ENCODE measurements around the gene PROM1.

Gene PROM1

DNA sequence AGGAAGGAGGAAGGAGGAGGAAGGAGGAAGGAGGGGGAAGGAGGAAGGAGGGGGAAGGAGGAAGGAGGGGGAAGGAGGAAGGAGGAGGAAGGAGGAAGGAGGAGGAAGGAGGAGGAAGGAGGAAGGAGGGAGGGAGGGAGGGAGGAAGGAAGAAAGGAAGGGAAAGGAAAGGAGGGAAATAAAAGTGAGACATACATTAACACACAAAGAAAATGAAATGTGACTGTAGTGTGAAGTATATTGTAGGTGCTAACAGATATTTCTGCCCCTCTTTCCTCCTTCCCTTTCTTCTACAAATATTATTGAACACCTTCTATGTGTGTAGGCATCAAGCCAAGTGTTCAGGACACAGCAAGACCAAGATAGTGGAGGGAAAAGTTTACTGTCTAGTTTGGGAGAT, 26.4 kb upstream of the PROM1 start:
- no peak for DNase-seq (ENCODE audit: low spot score)

DNA sequence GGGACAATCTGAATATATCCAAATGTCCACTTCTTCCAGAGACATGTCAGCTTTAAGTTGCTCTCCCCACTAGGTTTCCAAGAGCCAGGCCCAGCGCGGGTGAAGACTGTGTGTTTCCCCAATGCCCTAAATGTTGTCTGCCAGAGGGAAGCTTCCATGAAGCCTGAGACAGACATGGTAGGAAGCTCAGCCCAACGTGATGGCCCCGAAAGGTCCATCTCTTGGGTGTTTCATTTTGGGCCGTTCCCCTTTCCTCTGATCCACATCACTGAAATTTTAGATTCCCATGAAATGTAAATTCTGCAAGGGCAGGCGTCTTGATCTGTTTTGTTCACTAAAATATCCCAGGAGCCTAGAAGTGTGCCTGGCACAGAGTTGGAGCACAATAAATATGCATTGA, 25.4 kb upstream of the PROM1 start:
- DNase-seq (ENCODE audit: low spot score): no peak

- DNase-seq (ENCODE audit: low spot score): no peak
These were observed 23.1 kb upstream of the PROM1 start for GRCh38 chr4:16106956-16107355.

- DNase-seq (ENCODE audit: low spot score): no peak
These were observed 20.7 kb upstream of the PROM1 start for GRCh38 chr4:16104520-16104919.

DNA sequence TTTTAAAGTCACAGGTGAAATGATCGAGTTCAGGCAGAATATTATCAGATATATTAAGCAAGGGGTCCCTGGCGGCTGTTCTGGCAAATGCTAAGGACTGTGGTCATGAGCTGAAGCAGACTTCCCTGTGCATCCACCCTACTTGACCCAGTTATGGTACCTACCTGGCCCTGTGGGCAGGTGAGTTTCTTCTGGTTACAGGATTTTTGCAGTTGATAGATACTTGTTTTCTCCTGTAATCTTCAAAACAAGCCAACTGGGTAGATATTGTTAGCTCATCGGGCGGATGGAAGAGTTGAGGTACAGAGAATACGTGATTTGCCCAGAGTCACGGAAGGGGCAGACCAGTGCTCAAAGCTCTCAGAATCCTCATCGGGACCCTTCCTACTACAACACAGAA, 18.5 kb upstream of the PROM1 start:
- no peak for DNase-seq (ENCODE audit: low spot score)

GRCh38 chr4:16100833-16101232, 17.0 kb upstream of the PROM1 start:
- DNase-seq (ENCODE audit: low spot score): no peak

DNA sequence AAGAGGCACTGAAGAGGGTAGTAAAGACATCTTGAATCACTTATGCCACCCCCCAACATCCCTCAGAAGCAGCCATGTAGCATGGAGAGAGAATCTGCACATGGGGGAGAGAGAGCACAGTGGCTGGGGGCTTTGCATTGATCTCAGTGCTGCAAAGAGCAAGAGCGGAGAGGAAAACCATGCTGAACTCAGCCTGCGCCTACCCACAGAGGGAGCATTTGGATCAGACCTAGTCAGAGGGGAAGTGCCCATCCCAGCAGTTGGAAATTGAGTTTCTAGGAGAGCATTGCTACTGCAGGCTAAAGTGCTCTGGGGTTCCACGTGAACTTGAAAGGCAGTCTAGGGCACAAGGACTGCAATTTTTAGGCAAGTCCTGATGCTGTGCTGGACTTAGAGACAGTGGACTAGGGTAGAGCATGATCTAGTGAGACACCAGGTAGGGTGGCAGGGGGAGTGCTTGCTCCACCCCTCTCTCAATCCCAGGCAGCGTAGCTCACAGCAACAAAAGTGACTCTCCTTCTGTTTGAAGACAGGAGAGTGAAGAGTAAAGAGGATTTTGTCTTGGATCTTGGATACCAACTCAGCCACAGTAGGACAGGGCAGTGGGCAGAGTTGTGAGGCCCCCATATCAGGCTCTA, 9.0 kb upstream of the PROM1 start:
- no peak for DNase-seq (ENCODE audit: low spot score)

GRCh38 chr4:16090096-16090705, 6.4 kb upstream of the PROM1 start:
- DNase-seq (ENCODE audit: low spot score): no peak

DNA sequence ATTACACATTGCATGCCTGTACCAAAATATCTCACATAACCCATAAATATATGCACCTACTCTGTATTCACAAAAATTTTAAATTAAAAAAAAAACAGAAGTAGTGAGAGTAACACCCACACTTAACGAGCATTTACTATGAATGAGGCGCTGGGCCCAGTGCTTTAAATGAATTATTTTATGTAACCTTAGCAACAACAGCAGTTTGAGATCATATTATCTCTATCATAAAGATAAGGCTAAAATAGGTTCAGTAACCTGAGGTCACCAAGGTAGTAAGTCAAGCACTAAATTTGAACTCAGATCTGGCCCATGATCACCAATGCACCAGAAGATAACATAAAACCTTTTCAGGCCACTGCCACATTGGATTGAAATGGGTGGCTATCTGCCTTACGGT, 5.3 kb upstream of the PROM1 start:
- DNase-seq (ENCODE audit: low spot score): no peak

GRCh38 chr4:16088601-16089000, 4.8 kb upstream of the PROM1 start:
- no peak for DNase-seq (ENCODE audit: low spot score)

DNA sequence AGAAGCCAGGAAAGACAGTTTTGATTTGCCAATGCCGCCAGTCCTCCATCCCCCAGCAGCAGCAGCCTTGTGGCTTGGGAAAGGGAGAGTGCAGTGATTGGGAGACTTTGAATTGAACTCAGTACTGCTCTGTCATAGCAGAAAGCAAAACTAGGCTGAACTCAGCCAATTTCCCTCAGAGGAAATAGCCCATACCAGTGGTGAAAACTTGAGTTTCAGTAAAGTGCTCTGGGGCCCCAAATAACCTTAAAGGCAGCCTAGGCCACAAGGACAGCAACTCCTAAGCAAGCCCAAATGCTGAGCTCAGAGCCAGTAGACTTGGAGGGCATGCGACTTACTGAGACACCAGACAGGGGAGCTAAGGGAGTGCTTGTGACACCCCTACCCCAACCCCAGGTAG, 2.0 kb upstream of the PROM1 start:
- DNase-seq (ENCODE audit: low spot score): no peak

- peak; percentile 9 for DNase-seq (ENCODE audit: low spot score)
These were observed 1.2 kb downstream of the PROM1 start for GRCh38 chr4:16082426-16083240.

DNA sequence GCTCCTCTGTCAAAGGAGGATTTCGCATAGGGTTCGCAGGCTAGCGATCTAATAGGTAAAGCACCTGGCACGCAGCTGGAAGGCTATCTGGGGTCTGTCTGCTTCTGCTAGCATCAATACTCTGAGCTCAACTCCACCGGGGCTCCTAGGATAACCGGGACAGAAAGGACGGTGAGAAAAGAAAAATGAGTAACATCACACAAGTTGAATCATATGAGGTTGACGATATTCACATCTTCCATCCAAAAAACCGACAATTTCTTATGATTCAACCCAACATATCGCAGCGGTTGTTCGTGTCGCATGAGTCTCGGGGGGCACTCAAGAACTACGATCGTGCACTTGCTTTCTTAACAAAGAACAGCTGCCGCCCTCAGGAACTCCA, 1.8 kb downstream of the PROM1 start:
- DNase-seq (ENCODE audit: low spot score): no peak

DNA sequence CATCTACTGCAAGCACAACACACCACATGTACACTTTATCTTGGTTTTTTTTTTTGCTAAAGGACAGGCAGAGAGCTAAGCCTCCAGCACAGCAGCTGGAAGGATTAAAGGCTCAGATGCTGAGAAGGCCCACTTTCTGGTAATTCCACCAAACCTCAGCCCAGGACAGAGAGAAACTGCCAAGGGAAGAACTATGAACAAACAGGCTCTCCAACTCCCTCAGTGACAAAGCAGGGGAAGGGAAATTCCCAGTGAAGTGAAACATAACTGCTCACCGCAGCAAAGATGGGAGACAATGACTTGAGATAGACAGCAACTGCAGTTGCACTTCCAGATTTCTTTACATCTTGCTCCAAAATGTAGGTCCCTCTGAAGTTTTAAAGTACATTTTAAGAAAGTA, 4.8 kb downstream of the PROM1 start:
- DNase-seq (ENCODE audit: low spot score): no peak

GRCh38 chr4:16078195-16078760, 5.5 kb downstream of the PROM1 start:
- no peak for DNase-seq (ENCODE audit: low spot score)

- DNase-seq (ENCODE audit: low spot score): no peak
These were observed 6.0 kb downstream of the PROM1 start for GRCh38 chr4:16077786-16078185.

GRCh38 chr4:16075975-16076757, 7.7 kb downstream of the PROM1 start:
- no peak for DNase-seq (ENCODE audit: low spot score)

GRCh38 chr4:16075061-16075460, 8.8 kb downstream of the PROM1 start:
- no peak for DNase-seq (ENCODE audit: low spot score)

- DNase-seq (ENCODE audit: low spot score): no peak
These were observed 11.7 kb downstream of the PROM1 start for GRCh38 chr4:16072168-16072567.

DNA sequence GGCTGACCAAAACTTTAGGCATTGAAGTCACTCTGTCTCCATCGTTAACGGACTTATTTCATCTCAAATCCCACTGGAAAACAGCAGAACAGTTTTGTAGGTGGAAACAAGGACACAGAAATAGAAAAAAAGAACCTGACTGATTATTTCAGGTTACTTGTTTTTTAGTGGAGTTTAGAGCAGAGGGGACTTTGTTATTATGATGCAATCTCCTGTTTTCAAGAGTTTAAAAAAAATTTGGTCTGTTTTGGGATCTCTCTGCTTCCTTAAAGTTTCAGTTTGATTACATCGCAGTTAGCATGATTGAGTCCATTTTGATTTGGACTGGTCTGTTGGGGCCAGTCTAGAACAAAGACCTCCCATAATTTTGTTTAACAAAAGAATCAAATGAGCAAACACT, 13.6 kb downstream of the PROM1 start:
- no peak for DNase-seq (ENCODE audit: low spot score)

GRCh38 chr4:16067515-16067914, 16.3 kb downstream of the PROM1 start:
- peak; percentile 78 for DNase-seq (ENCODE audit: low spot score)

DNA sequence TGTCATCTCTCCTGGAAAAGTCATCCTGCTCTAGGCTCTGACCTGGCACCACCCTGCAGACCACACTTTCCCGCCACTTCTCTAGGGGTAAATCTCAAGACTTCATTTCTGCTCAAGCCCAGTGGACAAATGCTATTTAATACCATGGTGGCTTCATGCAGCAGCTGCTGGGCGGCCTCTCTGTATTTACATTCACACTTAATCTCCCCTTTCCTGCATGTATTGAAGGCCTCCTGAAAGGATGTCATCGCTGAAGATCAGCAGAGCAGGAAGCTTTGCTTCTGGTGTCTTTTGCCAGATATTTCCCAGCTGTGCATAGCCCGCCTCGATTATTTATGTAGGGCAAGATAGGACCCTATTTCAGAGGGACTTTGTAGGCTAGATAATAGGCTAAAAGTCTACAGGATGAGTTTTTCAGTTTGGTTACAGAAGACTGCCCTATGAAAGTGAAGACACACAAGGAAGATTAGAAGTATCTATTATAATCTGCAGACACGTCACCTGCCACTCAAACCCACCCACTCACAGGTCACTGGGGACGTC, 17.2 kb downstream of the PROM1 start:
- no peak for DNase-seq (ENCODE audit: low spot score)

All from Ammon's horn (tissue), 1 donor.